Large intestine (tissue), 3 donors: Measurements from ENCODE around the gene ARHGAP11A. TPM values are rescaled to one million over a fixed set of nuclear protein-coding genes. Genes with fewer than 3 reads are reported as not detected.
A peak's percentile ranks its signal among the peaks of the same experiment; 100 is the strongest.
"Not testable (repeated sequence)": the region's sequence is repeated elsewhere in the genome, so short reads cannot be mapped to it uniquely, and the experiment has no call there.

Source experiments
- DNase-seq, 2 donors: peaks; one replicate each; pipeline versions ENCODE4 v3.0.0 to v3.0.0-alpha.2; 2013
- H3K27ac ChIP-seq: one replicate; pipeline ENCODE4 v1.5.1; 2013; ENCODE audit warnings: low read length
- H3K27me3 ChIP-seq: 2 replicates; pipeline ENCODE4 v1.6.1; 2013; ENCODE audit warnings: low read length; ENCODE audit not compliant: control insufficient read depth, insufficient read depth
- H3K36me3 ChIP-seq: 2 replicates; pipeline ENCODE4 v1.6.1; 2013; ENCODE audit warnings: low read length; ENCODE audit not compliant: control insufficient read depth, insufficient read depth
- H3K4me1 ChIP-seq: one replicate; pipeline ENCODE4 v1.6.1; 2013; ENCODE audit warnings: low read length; ENCODE audit not compliant: control insufficient read depth, insufficient read depth
- H3K4me3 ChIP-seq: one replicate; pipeline ENCODE4 v1.5.1; 2013; ENCODE audit warnings: low read length
- H3K9me3 ChIP-seq: one replicate; pipeline ENCODE4 v1.6.1; 2013; ENCODE audit warnings: mild to moderate bottlenecking, low read depth, low read length, moderate library complexity; ENCODE audit not compliant: control insufficient read depth
- WGBS: methylation state at CpG from one replicate; pipeline ENCODE4 v1.1.5; 2013; ENCODE audit warnings: low lambda C conversion rate; ENCODE audit not compliant: insufficient coverage; 5-methylcytosine and 5-hydroxymethylcytosine counted together
- polyA plus RNA-seq: library from polyadenylated mRNA; unstranded; fragments of 120-200 nt; gene quantifications from one replicate; pipeline ENCODE4 v1.2.1, GENCODE V29; 2013

The ARHGAP11A gene
- polyA plus RNA-seq, 1 donor, result 15.3 TPM

DNA sequence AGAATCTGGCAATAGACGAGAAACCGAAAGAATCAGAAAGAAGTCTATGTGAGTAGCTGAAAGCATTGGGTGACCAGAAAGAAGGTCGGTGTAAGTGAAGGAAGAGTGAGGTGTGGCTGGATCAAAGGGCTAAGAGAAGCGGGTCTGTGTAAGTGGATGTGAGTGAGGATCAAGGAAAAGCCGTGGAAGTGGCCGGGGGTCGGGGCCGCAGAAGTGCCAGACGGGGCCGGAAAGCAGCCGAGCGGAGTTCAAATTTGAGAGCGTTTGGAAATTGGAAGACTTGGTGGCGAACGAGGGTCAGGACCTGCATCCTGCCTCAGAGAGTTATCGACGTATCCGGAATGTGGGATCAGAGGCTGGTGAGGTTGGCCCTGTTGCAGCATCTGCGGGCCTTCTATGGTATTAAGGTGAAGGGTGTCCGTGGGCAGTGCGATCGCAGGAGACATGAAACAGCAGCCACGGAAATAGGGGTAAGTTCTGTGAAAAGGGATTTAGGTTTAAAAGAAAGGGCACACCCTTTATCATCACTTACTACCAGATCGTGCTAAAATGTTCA lies 645 bp downstream of the ARHGAP11A start:
- H3K4me1 ChIP-seq, H3K9me3 ChIP-seq, H3K36me3 ChIP-seq, H3K27me3 ChIP-seq: not testable (repeated sequence)
- Histone ChIP-seq H3K27ac (peak overlapping the region; percentile 57), H3K4me3 (peak overlapping the region; percentile 51)
- peak in 1 of 2 donors; percentile 51 for DNase-seq
- WGBS, result 0% methylated on average over 2 of the region's 24 CpGs

DNA sequence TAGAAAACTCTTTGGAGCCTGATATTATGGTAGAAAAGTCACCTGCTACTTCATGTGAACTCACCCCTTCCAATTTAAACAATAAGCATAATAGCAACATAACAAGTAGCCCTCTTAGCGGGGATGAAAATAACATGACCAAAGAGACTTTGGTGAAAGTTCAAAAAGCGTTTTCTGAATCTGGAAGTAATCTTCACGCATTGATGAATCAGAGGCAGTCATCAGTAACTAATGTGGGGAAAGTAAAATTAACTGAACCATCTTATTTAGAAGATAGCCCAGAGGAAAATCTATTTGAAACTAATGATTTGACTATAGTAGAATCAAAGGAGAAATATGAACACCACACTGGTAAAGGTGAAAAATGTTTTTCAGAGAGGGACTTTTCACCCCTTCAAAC lies 21.1 kb downstream of the ARHGAP11A start:
- no peaks in the 10 kb centered on the region for H3K4me1 ChIP-seq
- no peak overlapping the region for H3K27ac ChIP-seq
- H3K9me3 ChIP-seq, result no peaks in the 10 kb centered on the region
- no peak overlapping the region for H3K4me3 ChIP-seq
- WGBS, result 100% methylated on average over 2 of the region's 3 CpGs
- H3K27me3 ChIP-seq, result peaks cover 2% of the 10 kb centered on the region
- DNase-seq, result no peak
- H3K36me3 ChIP-seq, result peaks cover 13% of the 10 kb centered on the region

DNA sequence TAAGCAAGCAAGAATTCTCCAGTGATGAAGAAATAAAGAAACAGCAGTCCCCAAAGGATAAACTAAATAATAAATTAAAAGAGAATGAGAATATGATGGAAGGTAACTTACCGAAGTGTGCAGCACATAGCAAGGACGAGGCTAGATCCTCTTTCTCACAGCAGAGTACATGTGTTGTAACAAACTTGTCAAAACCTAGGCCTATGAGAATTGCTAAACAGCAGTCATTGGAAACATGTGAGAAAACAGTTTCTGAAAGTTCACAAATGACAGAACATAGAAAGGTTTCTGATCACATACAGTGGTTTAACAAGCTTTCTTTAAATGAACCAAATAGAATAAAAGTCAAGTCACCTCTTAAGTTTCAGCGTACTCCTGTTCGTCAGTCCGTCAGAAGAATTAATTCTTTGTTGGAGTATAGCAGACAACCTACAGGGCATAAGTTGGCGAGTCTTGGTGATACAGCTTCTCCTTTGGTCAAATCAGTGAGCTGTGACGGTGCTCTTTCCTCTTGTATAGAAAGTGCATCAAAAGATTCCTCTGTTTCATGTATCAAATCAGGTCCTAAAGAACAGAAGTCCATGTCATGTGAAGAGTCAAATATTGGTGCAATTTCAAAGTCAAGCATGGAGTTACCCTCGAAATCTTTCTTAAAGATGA lies 21.7 kb downstream of the ARHGAP11A start:
- H3K9me3 ChIP-seq, result no peaks in the 10 kb centered on the region
- WGBS, result 100% methylated on average over 2 of the region's 8 CpGs
- H3K36me3 ChIP-seq, result peaks cover 13% of the 10 kb centered on the region

DNA sequence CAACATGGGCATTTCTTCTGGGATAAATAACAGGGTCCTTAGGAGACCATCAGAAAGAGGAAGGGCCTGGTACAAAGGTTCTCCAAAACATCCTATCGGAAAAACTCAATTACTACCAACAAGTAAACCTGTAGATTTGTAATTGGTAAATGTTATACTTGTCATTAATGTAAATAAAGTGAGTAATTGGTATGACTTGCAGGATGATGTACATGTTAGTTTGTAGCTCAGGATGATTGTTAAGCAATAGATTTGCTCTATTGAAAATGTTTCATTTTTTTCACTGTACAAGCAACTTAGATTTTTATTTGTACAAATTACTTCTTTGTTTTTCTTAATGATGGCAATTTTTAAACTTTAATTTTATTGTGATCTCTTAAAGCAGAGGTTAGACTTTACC lies 22.4 kb downstream of the ARHGAP11A start:
- Histone ChIP-seq H3K9me3 (no peaks in the 10 kb centered on the region), H3K27ac (no peak overlapping the region), H3K4me1 (no peaks in the 10 kb centered on the region), H3K27me3 (peaks cover 10% of the 10 kb centered on the region), H3K36me3 (peaks cover 13% of the 10 kb centered on the region), H3K4me3 (no peak overlapping the region)
- DNase-seq, result no peak
- WGBS, result no CpG with 5 or more reads among the region's 1 CpG

More for the DNA sequence above, 21.7 kb downstream of the ARHGAP11A start:
- H3K27ac ChIP-seq, result no peak overlapping the region
- peaks cover 8% of the 10 kb centered on the region for H3K27me3 ChIP-seq
- DNase-seq, result no peak
- H3K4me1 ChIP-seq, result no peaks in the 10 kb centered on the region
- H3K4me3 ChIP-seq, result no peak overlapping the region

DNA sequence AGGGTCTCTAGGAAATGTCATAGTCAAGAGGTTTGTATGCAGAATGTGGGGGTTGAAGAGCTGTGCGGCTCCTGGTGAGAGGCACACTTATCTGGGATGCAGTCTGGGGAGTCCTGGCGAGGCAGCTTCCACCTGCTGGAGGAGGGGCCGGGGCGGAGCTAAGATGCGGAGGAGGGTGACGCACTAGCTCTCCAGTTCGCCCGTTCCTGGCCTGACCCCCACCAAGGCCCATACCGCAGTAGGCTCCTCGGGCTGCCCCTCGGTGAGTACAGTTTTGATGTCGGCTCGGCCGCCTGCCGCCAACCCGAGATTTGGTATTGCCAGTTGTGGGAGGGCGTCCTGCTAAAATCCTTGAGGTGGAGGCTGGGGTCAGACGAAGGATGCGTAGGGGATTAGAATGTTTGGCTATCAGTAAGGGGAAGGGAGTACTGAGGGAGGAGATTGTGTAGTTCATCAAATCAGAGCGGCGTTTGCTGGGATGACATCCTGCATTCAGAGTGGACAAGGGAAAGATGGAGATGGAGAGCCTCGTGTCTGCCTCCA lies 26.3 kb downstream of the ARHGAP11A start, which contains the start of gene SCG5:
SCG5 (plus strand) TSS at position 194 of the 543 bp plus-strand sequence. CDS start 1,883 bp downstream, outside the sequence.
- no peaks in the 10 kb centered on the region for H3K36me3 ChIP-seq
- no peaks in the 10 kb centered on the region for H3K9me3 ChIP-seq
- peak; percentile 35 to 54 for DNase-seq
- WGBS, result 4% methylated on average over 4 of the region's 22 CpGs
- H3K27ac ChIP-seq, result peak within 1 kb of the TSS; percentile 10
- H3K4me1 ChIP-seq, result no peaks in the 10 kb centered on the region
- H3K27me3 ChIP-seq, result peaks cover 11% of the 10 kb centered on the region
- H3K4me3 ChIP-seq, result peak within 1 kb of the TSS; percentile 43

DNA sequence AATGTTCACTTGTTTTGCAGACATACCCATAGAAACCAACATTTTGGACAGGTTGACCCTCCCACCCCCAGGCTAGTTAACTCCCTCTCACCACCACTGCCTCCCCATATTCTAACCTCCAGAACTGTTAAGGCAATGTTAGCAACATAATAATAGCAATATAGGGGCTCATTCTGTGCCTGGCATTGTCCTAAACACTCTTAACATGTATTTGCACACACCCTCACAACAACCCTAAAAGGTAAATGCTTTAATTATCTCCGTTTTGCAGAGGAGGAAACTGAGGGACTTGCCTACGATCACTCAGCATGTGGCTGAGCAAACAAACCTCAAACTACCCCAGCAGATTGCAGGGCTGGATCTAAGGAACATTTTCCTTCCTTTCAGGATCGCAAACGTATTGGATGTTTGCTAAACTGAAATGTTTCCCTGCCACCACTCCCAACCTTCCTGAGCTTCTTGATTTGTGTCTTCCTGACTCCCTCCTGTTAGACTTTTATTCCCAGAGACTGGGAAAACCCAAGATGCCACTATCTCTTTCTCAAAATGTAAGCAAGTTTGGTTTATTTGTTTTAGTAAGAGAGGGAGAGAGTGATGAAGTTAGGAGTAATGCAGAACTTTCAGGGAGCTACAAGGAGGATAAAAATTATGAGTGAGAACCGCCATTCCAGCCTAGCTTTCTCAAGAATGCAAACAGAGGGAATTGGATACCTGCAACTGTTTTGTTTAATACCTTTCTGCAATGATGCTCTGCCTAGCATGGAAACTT lies 27.5 kb downstream of the ARHGAP11A start:
- DNase-seq, result no peak
- WGBS, result no CpG with 5 or more reads among the region's 5 CpGs
- H3K4me3 ChIP-seq, result no peak overlapping the region
- H3K27me3 ChIP-seq, result peaks cover 11% of the 10 kb centered on the region
- no peak overlapping the region for H3K27ac ChIP-seq
- H3K36me3 ChIP-seq, result no peaks in the 10 kb centered on the region
- H3K9me3 ChIP-seq, result no peaks in the 10 kb centered on the region
- no peaks in the 10 kb centered on the region for H3K4me1 ChIP-seq

DNA sequence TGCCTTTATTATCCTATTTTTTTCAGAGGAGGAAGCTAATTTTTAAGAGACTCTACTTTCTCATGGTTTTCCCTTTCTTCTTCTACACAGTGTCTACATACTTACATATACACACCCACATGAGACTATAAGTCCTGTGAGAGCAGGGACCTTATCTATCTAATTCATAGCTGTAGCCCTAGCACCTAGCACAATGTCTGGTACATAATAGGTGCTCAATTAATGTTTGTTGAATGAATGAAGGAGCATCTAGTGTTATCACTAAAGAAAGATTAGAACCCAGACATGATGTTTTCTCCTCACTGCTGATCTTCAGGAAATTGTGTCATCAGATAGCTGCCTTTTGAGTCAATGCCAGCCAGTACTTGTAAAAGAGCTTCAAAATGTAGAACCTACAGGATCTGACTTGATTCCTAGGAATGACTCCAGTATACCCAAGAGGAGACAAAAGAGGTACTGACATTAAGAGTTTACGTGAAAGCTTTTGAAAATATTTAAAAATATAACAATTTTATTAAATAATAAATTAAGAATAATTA lies 28.7 kb downstream of the ARHGAP11A start:
- no CpG with 5 or more reads among the region's 1 CpG for WGBS
- H3K27ac ChIP-seq, result no peak overlapping the region
- no peaks in the 10 kb centered on the region for H3K9me3 ChIP-seq
- no peak overlapping the region for H3K4me3 ChIP-seq
- no peaks in the 10 kb centered on the region for H3K36me3 ChIP-seq
- no peaks in the 10 kb centered on the region for H3K4me1 ChIP-seq
- peaks cover 11% of the 10 kb centered on the region for H3K27me3 ChIP-seq
- no peak for DNase-seq

DNA sequence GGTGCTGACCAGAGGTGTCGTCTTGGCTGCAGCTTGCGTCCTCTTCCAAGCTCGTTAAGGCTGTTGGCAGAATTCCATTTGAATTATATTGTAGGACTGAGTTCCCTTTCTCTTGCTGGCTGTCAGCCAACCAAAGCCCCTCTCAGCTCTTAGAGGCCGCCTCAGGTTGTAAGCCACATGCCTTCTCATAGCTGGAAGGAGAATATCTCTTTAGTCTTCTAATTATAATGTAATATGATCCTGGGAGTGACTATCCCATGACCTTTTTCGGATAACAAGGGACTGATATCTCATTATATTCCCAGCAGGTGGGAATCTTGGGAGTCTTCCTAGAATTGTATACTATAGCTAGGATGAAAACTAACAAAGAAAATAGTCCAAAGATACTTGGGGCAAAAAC lies 31.0 kb downstream of the ARHGAP11A start:
- no CpG with 5 or more reads among the region's 5 CpGs for WGBS
- Histone ChIP-seq H3K9me3 (no peaks in the 10 kb centered on the region), H3K36me3 (no peaks in the 10 kb centered on the region), H3K4me1 (no peaks in the 10 kb centered on the region), H3K4me3 (no peak overlapping the region), H3K27ac (no peak overlapping the region), H3K27me3 (peaks cover 10% of the 10 kb centered on the region)
- peak in 1 of 2 donors; percentile 23 for DNase-seq

DNA sequence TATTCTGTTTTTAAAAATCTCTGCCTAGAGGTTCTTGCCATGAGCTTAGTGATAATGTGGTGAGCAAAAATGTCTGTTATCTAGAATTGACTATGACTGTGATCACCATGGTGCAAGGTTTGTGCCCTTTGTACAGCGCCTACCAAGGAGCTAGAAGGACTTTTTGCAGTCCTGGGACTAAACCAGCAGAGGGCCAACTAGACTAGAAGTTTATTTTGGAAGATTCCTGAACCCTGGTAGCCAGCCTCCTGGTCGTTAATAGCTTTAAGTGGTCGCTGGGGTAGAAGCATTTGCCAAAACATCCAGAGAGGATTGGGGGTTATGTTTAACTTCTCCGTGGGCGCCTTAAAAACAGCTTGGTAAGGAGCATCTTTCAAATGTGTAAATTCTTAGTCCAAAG lies 34.0 kb downstream of the ARHGAP11A start:
- Histone ChIP-seq H3K36me3 (no peaks in the 10 kb centered on the region), H3K9me3 (no peaks in the 10 kb centered on the region), H3K4me1 (no peaks in the 10 kb centered on the region), H3K27ac (no peak overlapping the region), H3K4me3 (no peak overlapping the region), H3K27me3 (no peaks in the 10 kb centered on the region)
- WGBS, result 60% methylated on average over 2 of the region's 5 CpGs
- DNase-seq, result peak in 1 of 2 donors; percentile 39

DNA sequence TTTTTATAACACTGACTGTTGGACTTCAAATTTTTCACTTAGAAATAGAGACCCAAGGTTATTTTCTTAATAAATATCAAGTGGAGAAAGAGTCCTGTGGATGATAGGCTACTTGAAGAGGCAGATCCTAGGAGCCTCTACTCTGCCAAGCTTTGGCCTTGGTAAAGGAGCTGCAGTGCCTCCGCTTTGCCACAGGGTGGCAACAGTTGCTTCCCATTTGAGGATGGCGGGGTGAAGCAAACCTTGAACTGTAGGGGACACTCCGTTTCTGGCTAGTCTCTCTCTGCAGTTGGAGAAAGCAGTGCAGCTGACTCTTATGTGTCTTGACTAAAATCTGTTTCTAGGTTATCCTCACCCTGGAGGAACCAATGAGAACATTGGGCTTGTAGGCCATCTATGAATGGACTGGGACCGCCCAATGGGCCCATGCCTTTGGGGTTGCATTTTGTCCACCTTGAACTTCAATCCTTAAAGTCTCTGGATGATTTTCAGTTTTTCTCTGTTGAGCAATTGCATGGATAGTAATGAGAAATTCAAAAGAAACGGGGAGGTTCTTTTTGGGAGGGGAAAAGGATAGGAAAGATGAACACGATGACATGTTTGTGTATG lies 36.0 kb downstream of the ARHGAP11A start:
- peak; percentile 26 to 31 for DNase-seq
- no peaks in the 10 kb centered on the region for H3K36me3 ChIP-seq
- H3K9me3 ChIP-seq, result no peaks in the 10 kb centered on the region
- no peak overlapping the region for H3K27ac ChIP-seq
- H3K27me3 ChIP-seq, result no peaks in the 10 kb centered on the region
- 83% methylated on average over 2 of the region's 6 CpGs for WGBS
- H3K4me3 ChIP-seq, result no peak overlapping the region
- H3K4me1 ChIP-seq, result no peaks in the 10 kb centered on the region
